CD4-positive, alpha-beta T cell (primary cell): ENCODE results near the gene MT1E. TPM values are rescaled to one million over a fixed set of nuclear protein-coding genes. Genes with fewer than 3 reads are reported as not detected.

Source experiments
- ATAC-seq: fragments of 200-7000 bp; cut with Tn5 transposase; one replicate; pipeline ENCODE4 v1.10.0; 2022; ENCODE audit warnings: mild to moderate bottlenecking; ENCODE audit not compliant: poor library complexity
- CTCF ChIA-PET: fragments of 350-600 bp; sonication (Branson Sonifier 250); formaldehyde crosslinking; loops from one replicate; lab custom pipeline; 2021; ENCODE audit warnings: antibody characterized with exemption, inconsistent platforms; lab: Charles Lee
- POLR2A ChIA-PET: fragments of 350-600 bp; sonication (Branson Sonifier 250); formaldehyde crosslinking; loops from one replicate; lab custom pipeline; 2021; ENCODE audit warnings: antibody characterized with exemption, inconsistent platforms; lab: Charles Lee
- DNase-seq, 14 experiments: peaks; one replicate each; pipeline ENCODE4 v3.0.0-alpha.2; 2013 to 2020; ENCODE audit warnings: mixed read lengths in 2 of 14
- H3K27ac ChIP-seq, 2 donors: one replicate each; pipeline versions ENCODE4 v1.5.1 to v1.7.0; 2013; ENCODE audit warnings: low read length in 2 of 2, low read depth in 1 of 2, mild to moderate bottlenecking in 1 of 2
- H3K27me3 ChIP-seq, 2 experiments: 1 replicate in 1 of 2; 2 replicates in 1 of 2; pipeline versions ENCODE4 v1.6.1 to v1.7.0; 2013; ENCODE audit warnings: low read length in 2 of 2, control low read depth in 1 of 2, mild to moderate bottlenecking in 1 of 2, moderate library complexity in 1 of 2; ENCODE audit not compliant: insufficient read depth in 2 of 2, control insufficient read depth in 1 of 2
- H3K36me3 ChIP-seq: one replicate; pipeline ENCODE4 v1.6.1; 2013; ENCODE audit warnings: low read length, control low read depth; ENCODE audit not compliant: insufficient read depth
- H3K4me1 ChIP-seq: one replicate; pipeline ENCODE4 v1.6.1; 2013; ENCODE audit warnings: low read length, control low read depth; ENCODE audit not compliant: insufficient read depth
- H3K4me3 ChIP-seq: one replicate; pipeline ENCODE4 v1.5.1; 2013; ENCODE audit warnings: mild to moderate bottlenecking, low read length, moderate library complexity
- H3K9me3 ChIP-seq, 2 experiments: 1 replicate in 1 of 2; 2 replicates in 1 of 2; pipeline versions ENCODE4 v1.6.1 to v1.7.0; 2013; ENCODE audit warnings: low read length in 2 of 2, mild to moderate bottlenecking in 2 of 2, control low read depth in 1 of 2, moderate library complexity in 1 of 2; ENCODE audit not compliant: control insufficient read depth in 1 of 2, insufficient read depth in 1 of 2
- H3K27ac Mint-ChIP-seq: one replicate; pipeline ENCODE4 v1.8.0; 2020; ENCODE audit warnings: mixed read lengths
- H3K27me3 Mint-ChIP-seq: one replicate; pipeline ENCODE4 v1.8.0; 2021; ENCODE audit warnings: mixed read lengths
- H3K36me3 Mint-ChIP-seq: one replicate; pipeline ENCODE4 v1.8.0; 2021; ENCODE audit warnings: low read depth, mixed read lengths
- H3K4me1 Mint-ChIP-seq: one replicate; pipeline ENCODE4 v1.8.0; 2021; ENCODE audit warnings: low read depth, mixed read lengths
- H3K4me3 Mint-ChIP-seq: one replicate; pipeline ENCODE4 v1.8.0; 2020; ENCODE audit warnings: mild to moderate bottlenecking, mixed read lengths
- H3K9me3 Mint-ChIP-seq: one replicate; pipeline ENCODE4 v1.8.0; 2020; ENCODE audit warnings: mixed read lengths
- CTCF ChIP-seq: fragments of 200-600 bp; IDR thresholded peaks from one replicate; pipeline ENCODE4 v1.8.0; 2022; ENCODE audit warnings: antibody characterized with exemption, mild to moderate bottlenecking
- intact Hi-C, 2 experiments: fragments of 100-400 bp; cut with DNase I in 1 of 2; cut with micrococcal nuclease in 1 of 2; formaldehyde crosslinking; loops; one replicate each; pipeline versions ENCODE4 v1.15.1 to v1.9.0; 2023 to 2025; cut with DNase I, micrococcal nuclease
- total RNA-seq, 174 experiments: library from RNA in 2 of 174; stranded (reverse) in 2 of 174; gene quantifications; one replicate each; pipeline ENCODE4 v1.2.3 and lab custom pipeline; 2021 to 2026

Gene MT1E
- total RNA-seq, 2 experiments from 2014 or later = 2.5 to 2.9 TPM

DNA sequence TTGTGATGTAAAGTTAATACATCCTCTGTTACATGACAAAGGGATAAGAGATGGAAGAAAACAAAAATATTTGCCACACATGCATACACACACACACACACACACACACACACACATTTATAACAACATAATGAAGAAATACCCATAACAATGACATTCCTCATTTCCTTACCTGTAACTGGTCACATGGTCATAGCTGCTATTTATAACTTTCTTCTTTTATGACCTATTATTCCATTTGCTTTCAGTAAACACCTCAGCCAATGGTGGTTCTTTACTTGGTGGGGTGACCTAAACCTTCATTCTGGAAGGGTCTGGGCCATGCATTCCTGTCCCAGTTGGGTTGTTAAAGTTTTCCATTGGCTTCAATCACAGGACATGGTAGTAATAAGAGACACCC is 11.9 kb upstream of the MT1E start:
- H3K4me1 ChIP-seq = peaks cover 44% of the 10 kb centered on the region
- H3K4me3 ChIP-seq = no peak overlapping the region
- POLR2A ChIA-PET = interaction anchor here (1.0 kb wide), 1 partner anchor 12 kb away, joined by 3 read pairs; the partner anchor contains the start of gene MT1E
- Mint-ChIP-seq H3K27me3 (peaks cover 9% of the 10 kb centered on the region), H3K9me3 (no peaks in the 10 kb centered on the region), H3K36me3 (no peaks in the 10 kb centered on the region), H3K4me1 (peaks cover 34% of the 10 kb centered on the region), H3K4me3 (no peak overlapping the region), H3K27ac (no peak overlapping the region)
- H3K36me3 ChIP-seq = no peaks in the 10 kb centered on the region
- H3K27ac ChIP-seq = no peak overlapping the region
- H3K9me3 ChIP-seq = no peaks in the 10 kb centered on the region
- DNase-seq (no peak), ATAC-seq (no peak)
- intact Hi-C loops = no loop called here
- TF ChIP-seq CTCF = no peak
- CTCF ChIA-PET = no interaction called here
- H3K27me3 ChIP-seq = peaks cover 7 to 8% of the 10 kb centered on the region in 2 experiments

- Mint-ChIP-seq H3K27me3 (peaks cover 13% of the 10 kb centered on the region), H3K4me3 (no peak overlapping the region), H3K27ac (no peak overlapping the region), H3K4me1 (peaks cover 26% of the 10 kb centered on the region), H3K36me3 (no peaks in the 10 kb centered on the region), H3K9me3 (no peaks in the 10 kb centered on the region)
- Histone ChIP-seq H3K4me1 (peaks cover 35% of the 10 kb centered on the region), H3K4me3 (no peak overlapping the region), H3K36me3 (no peaks in the 10 kb centered on the region), H3K9me3 (no peaks in the 10 kb centered on the region), H3K27me3 (peaks cover 7 to 8% of the 10 kb centered on the region in 2 experiments), H3K27ac (no peak overlapping the region)
- POLR2A ChIA-PET = no interaction called here
- no peak for TF ChIP-seq CTCF
- ATAC-seq = no peak
- CTCF ChIA-PET = no interaction called here
- DNase-seq = no peak
- intact Hi-C loops = no loop called here
Observed at GRCh38 chr16:56614549-56614991, 11.0 kb upstream of the MT1E start.

DNA sequence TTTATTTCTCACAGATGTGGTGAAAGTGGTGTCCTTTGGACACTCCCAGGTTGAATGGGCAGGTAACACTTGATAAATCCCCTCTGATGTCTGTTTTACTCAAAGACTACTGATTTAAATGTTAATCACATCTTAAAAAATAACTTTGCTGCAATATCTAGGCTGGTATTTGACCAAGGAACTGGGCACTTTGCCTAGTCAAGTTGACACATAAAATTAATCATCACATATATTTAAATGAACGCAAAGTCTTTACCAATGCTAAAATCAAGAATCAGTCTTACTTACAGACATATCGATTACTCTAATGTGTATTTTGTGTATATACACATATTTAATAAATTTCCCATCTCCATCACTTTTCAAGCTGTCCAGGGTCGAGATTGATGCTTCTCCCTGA is 10.2 kb upstream of the MT1E start:
- Histone ChIP-seq H3K27ac (no peak overlapping the region), H3K4me1 (peaks cover 27% of the 10 kb centered on the region), H3K27me3 (peaks cover 7 to 8% of the 10 kb centered on the region in 2 experiments), H3K36me3 (no peaks in the 10 kb centered on the region), H3K9me3 (no peaks in the 10 kb centered on the region), H3K4me3 (no peak overlapping the region)
- no peak overlapping the region for H3K27ac Mint-ChIP-seq
- DNase-seq = no peak
- no peaks in the 10 kb centered on the region for H3K9me3 Mint-ChIP-seq
- H3K27me3 Mint-ChIP-seq = peaks cover 13% of the 10 kb centered on the region
- H3K4me1 Mint-ChIP-seq = peaks cover 19% of the 10 kb centered on the region
- intact Hi-C loops = no loop called here
- POLR2A ChIA-PET = no interaction called here
- no peak for ATAC-seq
- CTCF ChIA-PET = no interaction called here
- H3K4me3 Mint-ChIP-seq = no peak overlapping the region
- no peak for TF ChIP-seq CTCF
- no peaks in the 10 kb centered on the region for H3K36me3 Mint-ChIP-seq
